Measurements from ENCODE around the gene CFAP69.
A peak's percentile ranks its signal among the peaks of the same experiment; 100 is the strongest.

Gene CFAP69, protein sequence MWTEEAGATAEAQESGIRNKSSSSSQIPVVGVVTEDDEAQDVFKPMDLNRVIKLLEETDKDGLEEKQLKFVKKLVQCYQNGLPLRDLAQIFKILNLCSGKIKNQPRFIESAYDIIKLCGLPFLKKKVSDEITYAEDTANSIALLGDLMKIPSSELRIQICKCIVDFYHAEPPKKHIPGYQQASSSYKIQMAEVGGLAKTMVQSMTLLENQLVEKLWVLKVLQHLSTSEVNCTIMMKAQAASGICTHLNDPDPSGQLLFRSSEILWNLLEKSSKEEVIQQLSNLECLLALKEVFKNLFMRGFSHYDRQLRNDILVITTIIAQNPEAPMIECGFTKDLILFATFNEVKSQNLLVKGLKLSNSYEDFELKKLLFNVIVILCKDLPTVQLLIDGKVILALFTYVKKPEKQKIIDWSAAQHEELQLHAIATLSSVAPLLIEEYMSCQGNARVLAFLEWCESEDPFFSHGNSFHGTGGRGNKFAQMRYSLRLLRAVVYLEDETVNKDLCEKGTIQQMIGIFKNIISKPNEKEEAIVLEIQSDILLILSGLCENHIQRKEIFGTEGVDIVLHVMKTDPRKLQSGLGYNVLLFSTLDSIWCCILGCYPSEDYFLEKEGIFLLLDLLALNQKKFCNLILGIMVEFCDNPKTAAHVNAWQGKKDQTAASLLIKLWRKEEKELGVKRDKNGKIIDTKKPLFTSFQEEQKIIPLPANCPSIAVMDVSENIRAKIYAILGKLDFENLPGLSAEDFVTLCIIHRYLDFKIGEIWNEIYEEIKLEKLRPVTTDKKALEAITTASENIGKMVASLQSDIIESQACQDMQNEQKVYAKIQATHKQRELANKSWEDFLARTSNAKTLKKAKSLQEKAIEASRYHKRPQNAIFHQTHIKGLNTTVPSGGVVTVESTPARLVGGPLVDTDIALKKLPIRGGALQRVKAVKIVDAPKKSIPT

DNA sequence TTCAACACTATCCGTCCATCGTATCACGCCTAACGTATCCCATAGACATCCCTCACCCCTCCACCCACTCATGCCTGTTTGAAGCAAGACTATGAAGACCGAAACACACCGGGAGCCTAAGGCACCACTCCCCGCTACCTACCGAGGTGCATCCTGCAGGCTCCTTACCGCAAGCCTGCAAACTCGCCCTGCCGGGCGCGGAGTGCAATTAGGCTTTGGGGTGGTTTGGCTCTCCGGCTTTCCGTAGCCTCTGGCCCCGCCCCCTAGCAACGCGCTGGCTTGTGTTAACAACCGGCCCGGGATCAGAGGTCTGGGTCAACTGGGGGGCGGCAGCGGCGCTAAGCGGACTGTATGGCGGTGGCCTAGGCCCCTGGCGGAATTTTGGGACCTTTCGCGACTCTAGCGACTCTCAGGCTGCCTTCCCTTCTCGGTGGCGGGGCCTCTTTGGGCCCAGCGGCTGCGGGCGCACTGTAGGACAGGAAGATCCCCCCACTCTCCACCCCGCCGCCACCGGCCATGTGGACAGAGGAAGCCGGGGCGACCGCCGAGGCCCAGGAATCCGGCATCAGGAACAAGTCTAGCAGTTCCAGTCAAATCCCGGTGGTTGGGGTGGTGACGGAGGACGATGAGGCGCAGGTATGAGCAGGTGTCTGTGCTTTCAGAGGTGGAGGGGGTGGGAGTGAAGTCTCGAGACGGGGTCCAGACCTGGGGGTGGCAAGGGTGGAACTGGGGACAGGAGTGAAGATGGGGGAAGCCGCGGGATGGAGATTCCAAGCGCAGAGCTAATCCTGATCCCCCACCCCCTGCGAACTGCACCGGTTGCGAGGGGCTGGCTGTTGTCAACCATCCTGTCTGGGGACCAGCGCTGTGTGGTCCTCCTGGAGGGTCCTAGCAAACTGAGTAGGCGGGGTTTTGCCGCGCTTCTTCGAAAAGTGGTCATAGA lies at the start of gene CFAP69:
Gene CFAP69, plus strand, starts transcription at position 266 of the 943 bp plus-strand sequence. Its CDS starts 251 bp downstream, at position 517.
- DNase-seq (ENCODE audit: low spot score) = peak; percentile 84

DNA sequence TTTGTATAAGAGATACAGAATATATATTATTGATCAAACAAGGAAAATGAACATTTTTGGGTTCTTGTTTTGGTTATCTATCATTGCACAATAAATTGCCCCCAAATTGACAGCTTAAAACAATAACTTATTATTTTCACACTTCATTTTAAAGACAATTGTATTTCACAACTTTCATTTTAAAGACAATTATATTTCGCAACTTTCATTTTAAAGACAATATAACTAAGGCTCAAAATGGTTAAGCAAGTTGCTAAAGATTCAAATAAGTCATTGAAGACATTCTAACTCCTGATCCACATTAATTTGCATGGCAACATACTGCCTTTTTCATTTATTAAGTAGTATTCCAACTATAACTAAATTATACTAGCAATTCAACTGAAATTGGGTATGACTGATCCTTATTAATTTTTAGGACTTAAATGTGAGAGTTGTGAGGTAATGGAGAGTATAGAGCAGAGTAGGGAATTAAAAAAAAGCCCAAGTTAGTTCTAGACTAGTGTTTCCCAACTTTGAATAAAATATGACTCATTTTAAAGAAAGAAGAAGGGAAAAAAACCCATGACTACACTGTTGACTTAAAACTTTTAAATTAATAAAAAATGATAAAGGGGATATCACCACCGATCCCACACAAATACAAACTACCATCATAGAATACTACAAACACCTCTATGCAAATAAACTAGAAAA lies 43.3 kb upstream of the CFAP69 start:
- no peak for DNase-seq (ENCODE audit: low spot score)

DNA sequence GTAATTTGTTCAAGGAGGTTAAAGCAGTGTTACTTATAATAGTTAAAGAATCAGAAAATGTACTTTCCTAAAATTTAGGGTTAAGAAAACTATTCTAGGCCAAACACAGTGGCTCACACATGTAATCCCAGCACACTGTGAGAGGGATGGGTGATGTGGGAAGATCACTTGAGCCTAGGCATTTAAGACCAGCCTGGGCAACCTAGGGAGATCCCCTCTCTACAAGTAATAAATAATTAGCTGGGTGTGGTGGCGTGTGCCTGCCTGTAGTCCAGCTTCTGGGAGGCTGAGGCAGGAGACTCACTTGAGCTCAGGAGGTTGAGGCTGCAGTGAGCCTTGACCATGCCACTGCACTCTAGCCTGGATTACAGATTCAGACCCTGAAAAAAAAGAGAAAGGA lies 37.0 kb upstream of the CFAP69 start:
- DNase-seq (ENCODE audit: low spot score) = no peak

DNA sequence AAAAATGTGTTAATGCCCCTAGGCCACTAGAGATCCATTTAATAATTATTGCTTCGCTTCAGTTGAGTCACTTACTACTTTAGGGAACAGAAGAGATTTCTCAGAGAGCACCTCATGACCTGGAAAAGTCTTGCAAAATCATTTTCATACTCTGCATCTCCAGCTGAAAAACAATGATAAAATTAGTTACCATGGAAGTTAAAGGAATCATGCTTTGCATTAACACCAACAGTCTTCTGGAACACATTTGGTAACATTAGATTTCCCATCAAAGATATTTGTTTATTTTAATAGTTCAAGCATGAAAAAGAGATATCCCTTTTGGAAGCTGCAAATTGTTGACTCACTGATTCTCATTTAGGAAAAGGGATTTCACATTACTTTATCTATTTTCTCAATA lies 35.2 kb upstream of the CFAP69 start:
- DNase-seq (ENCODE audit: low spot score) = no peak

DNA sequence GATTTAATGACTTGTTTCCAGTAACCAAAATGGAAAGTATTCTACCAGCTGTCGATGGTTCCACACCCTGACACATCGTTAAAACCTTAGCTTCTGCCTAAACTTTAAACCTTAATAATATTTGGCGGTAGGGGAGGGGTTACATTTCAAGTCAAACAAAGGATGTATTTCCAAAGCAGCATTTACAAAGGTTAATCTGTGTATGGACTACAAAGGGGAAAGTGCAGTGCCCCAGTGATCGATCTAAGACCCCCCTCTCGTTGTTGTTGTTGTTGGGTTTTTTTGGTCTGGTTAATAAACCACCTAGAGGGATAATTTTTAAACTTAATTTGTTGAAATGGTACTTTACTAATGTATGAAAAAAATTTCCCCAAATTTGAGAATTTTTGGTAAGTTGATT lies 34.5 kb upstream of the CFAP69 start:
- no peak for DNase-seq (ENCODE audit: low spot score)

DNA sequence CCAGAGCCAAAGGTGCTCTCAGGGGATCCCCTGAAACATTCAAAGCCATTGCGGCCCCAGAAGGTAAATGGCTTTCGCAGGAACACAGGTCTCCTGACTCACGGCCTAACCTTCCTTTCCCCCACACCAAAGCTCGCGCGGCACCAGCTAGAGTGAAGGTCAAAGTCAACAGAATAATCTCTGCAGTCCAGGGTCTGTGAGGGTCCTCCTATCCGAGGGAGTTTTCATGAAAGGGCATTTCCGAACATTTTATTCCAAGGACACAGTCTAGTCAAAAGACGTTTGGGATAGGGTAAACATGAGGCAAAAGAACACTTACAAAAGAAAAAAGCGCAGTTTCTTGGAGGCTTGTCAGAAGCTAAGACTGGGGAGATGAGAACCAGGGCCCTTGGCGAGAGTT lies 34.0 kb upstream of the CFAP69 start:
- DNase-seq (ENCODE audit: low spot score) = no peak

DNA sequence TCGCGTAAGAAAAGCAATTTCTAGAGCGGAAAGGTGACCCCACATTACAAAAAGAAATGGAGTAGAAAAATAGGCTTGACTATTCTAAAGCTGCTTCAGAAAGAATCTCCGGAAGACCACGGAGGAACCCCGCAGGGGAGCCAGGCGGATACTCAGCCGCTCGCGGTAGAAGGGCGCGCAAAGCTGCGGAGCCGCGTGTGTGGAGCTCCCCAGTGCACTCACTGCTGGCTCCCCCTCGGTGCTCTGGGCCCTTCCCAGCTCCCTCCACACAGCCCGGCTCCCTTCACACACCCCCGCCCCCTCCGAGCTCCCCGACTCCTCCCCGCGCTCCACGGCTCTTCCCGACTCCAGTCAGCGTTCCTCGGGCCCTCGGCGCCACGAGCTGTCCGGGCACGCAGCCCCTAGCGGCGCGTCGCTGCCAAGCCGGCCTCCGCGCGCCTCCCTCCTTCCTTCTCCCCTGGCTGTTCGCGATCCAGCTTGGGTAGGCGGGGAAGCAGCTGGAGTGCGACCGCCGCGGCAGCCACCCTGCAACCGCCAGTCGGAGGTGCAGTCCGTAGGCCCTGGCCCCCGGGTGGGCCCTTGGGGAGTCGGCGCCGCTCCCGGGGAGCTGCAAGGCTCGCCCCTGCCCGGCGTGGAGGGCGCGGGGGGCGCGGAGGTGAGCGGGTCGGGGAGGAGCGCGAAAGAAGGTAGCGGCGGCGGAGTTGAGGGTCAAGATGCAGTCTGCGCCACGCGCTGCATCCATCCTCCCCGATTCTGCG lies 33.4 kb upstream of the CFAP69 start, which contains the start of gene STEAP2:
Gene STEAP2, plus strand, starts transcription at position 350 of the 758 bp plus-strand sequence. CDS start 13,343 bp downstream, outside the sequence.
- no peak for DNase-seq (ENCODE audit: low spot score)

DNA sequence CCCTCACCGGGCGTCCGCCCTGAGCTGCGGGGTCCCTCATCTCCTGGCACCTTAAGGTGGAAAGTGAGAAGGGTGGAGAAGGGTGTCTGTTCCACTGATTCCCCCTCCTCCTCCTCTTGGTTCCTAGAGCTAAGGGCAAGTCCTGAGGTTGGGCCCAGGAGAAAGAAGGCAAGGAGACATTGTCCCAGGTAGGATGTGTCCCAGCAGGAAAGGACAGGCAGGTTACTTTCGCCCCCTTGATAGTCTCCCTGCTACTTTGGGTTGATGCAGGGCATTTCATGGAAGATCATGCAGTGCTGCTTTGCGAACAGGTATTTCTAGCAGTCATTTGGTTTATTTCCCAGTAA lies 32.9 kb upstream of the CFAP69 start:
- no peak for DNase-seq (ENCODE audit: low spot score)

DNA sequence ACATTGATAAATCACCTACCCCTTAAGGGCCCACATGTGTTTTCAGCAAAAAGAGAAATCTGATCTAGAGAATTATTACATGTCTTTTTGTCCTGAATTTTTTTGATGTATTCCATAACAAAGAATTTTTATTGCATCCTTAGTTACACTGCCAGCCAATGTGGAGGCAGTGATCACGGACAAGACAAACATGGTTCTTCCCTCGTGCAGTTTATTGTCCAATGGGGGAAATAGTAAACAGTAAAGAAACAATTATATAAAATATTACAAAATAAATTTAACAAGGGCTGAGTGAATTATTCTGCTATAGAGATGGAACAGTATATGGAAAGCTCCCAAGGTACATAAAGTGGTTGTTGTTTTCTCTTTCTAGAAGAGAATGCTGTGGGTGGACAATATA lies 31.5 kb upstream of the CFAP69 start:
- DNase-seq (ENCODE audit: low spot score) = no peak

DNA sequence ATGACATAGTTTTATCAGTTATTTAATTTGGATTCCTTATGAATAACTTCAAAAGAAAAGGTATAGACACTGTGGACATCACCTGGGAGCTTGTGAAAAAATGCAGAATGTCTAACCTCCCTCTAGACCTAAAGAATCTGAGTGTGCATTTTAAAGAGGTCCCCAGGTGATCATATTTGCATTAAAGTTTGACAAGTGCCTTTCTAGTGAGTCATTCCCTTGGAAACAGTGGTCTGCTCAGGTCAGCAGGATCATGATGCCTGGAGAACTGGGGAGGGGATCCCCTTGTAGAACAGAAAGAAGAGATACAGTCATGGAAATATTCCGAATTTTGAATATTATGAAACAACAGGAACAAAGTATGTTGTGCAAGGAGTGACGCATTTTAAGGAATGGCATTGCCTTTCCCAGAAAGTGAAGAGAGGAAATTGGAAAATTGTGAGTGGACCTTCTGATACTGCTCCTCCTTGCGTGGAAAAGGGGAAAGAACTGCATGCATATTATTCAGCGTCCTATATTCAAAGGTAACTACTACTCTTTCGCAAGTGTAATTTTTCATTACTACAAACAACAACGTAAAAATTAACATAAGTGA lies 28.8 kb upstream of the CFAP69 start:
- no peak for DNase-seq (ENCODE audit: low spot score)

DNA sequence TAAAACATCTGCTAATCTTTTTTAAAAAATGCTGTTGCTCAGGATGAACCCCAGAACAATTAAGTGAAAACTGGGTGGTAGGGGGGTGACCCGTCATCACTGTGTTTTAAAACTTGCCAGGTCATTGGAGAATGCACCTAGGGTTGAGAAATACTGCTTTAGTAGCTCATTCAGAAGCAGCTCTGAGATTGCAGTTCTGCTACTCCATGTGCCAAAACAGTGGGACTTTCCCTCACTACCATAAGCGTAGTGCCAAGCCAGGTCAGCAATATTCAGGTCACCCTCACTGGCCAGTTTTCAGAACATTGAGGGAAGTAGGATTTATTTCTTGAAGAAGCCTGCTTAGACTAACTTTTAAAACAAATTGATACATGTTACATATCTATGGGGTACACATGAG lies 28.2 kb upstream of the CFAP69 start:
- DNase-seq (ENCODE audit: low spot score) = no peak

DNA sequence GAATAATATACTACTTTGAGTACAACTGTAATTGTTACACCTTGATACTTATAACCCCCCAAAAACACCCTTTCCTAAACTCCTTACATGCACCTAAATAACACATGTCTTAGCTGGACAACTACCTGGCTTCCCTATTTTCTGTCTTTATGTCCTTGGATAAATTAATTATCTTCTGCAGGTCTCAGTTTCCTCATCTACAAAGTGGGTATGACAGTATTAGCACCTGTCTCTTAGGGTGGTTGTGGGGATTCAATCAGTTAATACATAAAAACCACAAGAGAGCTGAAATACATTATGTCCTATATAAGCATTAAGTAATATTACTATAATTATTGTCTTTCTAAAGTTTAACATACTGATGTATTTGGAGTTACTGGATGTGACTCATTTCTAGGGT lies 22.6 kb upstream of the CFAP69 start:
- no peak for DNase-seq (ENCODE audit: low spot score)

DNA sequence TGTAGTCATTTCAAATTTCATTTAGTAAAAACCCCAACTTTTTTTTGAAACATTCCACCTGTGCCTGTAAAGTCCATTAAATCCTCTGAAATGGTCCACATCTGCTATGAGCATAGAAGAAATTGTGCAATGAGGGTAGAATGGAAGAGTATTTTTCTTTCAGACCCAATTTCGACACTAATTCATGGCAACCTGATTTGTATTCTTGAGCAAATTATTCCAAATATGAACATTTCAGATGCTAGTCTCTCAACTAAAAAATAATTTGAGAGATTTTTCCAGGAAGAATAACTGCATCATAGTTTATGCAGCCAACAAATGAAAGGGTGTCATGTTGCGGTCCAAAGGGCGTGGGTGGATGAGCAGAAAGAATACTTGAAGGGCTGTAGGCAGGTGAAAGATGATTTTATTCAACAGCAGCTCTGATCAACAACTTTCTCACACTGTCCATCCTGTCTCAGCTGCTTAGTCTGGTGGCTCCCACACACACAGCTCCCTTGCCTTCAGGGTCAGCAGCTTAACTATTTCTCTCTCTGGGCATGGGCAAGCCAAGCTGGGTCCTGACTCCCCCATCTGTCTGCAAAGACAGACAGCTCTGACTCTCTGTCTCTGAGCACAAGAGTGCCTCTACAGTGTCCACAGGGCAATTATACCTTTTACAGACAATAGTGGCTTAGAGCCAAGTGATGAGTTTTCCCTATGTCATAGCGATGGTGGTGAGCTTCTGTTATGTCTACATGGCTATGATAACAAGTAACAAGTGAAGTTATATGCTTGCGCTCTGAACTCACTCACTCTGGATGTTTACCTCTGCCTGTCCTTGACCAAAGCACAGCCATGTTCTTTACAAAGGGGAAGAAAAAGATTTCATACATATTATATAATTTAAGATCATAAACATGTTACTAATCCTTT lies 21.9 kb upstream of the CFAP69 start:
- no peak for DNase-seq (ENCODE audit: low spot score)

DNA sequence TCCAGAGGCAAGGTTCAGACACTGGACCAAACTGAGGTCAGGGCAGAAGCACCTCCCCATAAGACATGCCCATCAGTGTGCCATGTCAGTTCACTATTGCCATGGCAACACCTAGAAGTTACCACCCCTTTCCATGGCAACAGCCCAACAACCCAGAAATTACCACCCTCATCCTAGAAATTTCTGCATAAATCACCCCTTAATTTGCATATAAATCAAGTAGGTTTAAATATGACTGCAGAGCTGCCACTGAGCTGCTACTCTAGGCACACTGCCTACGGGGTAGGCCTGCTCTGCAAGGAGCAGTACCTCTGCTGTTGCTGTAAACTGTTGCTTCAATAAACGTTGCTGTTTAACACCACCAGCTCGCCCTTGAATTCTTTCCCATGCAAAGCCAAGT lies 20.8 kb upstream of the CFAP69 start:
- DNase-seq (ENCODE audit: low spot score) = no peak

DNA sequence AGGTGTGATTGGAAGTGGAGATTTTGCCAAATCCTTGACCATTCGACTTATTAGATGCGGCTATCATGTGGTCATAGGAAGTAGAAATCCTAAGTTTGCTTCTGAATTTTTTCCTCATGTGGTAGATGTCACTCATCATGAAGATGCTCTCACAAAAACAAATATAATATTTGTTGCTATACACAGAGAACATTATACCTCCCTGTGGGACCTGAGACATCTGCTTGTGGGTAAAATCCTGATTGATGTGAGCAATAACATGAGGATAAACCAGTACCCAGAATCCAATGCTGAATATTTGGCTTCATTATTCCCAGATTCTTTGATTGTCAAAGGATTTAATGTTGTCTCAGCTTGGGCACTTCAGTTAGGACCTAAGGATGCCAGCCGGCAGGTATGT lies 19.8 kb upstream of the CFAP69 start:
- no peak for DNase-seq (ENCODE audit: low spot score)

DNA sequence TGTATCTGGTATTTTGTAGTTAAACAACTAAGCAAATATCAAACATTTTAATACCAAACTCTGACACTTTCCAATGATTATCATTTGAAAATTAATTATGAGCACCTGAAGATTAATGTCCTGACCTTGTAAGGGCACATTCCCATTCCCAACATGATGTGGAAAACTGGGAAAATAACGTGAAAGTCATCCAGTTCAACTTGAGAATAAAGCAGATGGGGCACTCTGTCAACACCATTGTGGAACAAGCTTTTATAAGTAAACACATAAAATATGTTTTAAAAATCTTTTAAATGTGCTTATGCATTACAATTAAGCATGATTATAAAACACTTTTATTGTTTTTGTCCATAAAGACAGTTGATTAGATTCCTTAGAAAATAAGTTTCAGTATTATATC lies 19.4 kb upstream of the CFAP69 start:
- DNase-seq (ENCODE audit: low spot score) = no peak

DNA sequence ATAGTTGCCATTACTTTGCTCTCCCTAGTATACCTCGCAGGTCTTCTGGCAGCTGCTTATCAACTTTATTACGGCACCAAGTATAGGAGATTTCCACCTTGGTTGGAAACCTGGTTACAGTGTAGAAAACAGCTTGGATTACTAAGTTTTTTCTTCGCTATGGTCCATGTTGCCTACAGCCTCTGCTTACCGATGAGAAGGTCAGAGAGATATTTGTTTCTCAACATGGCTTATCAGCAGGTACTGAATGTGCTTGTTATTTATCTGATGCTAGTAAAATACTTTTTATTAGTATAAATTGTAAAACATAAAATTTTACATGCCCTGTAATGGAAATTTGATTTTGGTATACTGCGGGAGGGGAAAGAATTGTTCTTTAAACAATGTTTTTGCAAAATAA lies 17.7 kb upstream of the CFAP69 start:
- no peak for DNase-seq (ENCODE audit: low spot score)

DNA sequence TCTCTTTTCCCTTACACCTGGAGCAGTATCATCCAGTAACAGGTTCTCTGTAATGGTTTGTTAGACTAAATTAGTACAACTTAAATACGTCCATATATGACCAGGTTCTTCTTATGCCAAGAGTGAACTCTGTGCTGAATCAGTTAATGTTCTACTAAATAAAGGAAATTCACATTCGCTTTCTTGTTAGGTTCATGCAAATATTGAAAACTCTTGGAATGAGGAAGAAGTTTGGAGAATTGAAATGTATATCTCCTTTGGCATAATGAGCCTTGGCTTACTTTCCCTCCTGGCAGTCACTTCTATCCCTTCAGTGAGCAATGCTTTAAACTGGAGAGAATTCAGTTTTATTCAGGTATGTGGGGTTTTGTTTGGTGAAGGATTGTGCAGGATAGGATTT lies 15.3 kb upstream of the CFAP69 start:
- no peak for DNase-seq (ENCODE audit: low spot score)

DNA sequence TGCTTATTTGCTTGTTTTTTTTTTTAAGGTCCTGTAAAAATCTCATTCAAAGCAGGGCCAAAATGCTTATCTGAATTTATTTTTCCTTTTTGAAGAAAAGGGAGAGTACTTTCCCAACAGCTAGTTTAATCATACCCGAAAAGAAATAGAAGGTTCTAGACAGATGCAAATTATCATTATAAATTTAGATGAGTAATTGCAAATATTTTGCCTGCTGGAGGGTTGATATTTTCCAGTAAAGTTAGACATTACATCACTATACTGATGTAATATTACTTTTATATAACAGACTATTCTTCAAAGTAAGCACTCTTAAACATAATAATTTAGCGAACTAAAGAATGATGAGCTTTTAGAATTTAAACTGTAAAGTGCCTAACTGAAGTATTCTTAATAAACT lies 14.1 kb upstream of the CFAP69 start:
- DNase-seq (ENCODE audit: low spot score) = no peak

Data from CD4-positive, alpha-beta T cell treated with Interleukin-15 for 4 hours (primary cell).